Measurements from ENCODE around the gene RORB. TPM values are rescaled to one million over a fixed set of nuclear protein-coding genes. Genes with fewer than 3 reads are reported as not detected.

RORB gene
- polyA plus RNA-seq, 1 donor from 2014 or later, result 0.77 TPM

DNA sequence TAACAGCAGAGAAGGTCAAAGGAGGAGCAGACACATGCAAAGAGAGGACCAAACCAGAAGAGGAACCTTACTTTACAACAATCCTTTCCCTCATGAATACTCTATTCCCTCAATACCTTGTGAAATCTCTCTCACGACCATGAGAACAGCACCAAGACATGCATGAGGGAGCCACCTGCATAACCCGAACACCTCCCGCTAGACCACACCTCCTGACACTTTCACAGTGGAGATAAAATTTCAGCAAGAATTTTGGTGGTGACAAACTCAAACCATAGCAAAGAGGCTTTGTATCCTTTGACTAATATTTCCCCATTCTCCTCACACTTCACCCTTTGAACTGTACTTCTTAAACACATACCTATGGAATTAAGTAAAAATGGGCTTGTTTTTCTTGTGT lies 101.7 kb downstream of the RORB start:
- Histone ChIP-seq H2AFZ (ENCODE audit: low read depth, low read length) (no peak overlapping the region), H4K20me1 (ENCODE audit: insufficient read depth) (no peaks in the 10 kb centered on the region), H3K27ac (ENCODE audit: low read length) (no peak overlapping the region), H3K9me2 (ENCODE audit: insufficient read depth, low read length) (no peaks in the 10 kb centered on the region), H3K27me3 (ENCODE audit: insufficient read depth, low read depth, low read length) (no peaks in the 10 kb centered on the region), H3K36me3 (ENCODE audit: insufficient read depth, low read length) (no peaks in the 10 kb centered on the region), H3K9me3 (ENCODE audit: low read length) (no peaks in the 10 kb centered on the region), H3K79me2 (replicated peaks; ENCODE audit: insufficient read depth, low read length) (no peaks in the 10 kb centered on the region), H3K9ac (ENCODE audit: low read length) (no peak overlapping the region), H3K4me2 (ENCODE audit: low read length) (no peak overlapping the region), H3F3A (ENCODE audit: insufficient read depth, low read length, poor library complexity, severe bottlenecking) (no peaks in the 10 kb centered on the region), H3K4me3 (ENCODE audit: low read length) (no peak overlapping the region)
- no peak for TF ChIP-seq POLR2AphosphoS5 (IDR thresholded peaks at IDR 0.05)
- TF ChIP-seq EP300 (conservative IDR thresholded peaks at IDR 0.05; ENCODE audit: poor library complexity, severe bottlenecking), result no peak
- TF ChIP-seq, protein P1, sequence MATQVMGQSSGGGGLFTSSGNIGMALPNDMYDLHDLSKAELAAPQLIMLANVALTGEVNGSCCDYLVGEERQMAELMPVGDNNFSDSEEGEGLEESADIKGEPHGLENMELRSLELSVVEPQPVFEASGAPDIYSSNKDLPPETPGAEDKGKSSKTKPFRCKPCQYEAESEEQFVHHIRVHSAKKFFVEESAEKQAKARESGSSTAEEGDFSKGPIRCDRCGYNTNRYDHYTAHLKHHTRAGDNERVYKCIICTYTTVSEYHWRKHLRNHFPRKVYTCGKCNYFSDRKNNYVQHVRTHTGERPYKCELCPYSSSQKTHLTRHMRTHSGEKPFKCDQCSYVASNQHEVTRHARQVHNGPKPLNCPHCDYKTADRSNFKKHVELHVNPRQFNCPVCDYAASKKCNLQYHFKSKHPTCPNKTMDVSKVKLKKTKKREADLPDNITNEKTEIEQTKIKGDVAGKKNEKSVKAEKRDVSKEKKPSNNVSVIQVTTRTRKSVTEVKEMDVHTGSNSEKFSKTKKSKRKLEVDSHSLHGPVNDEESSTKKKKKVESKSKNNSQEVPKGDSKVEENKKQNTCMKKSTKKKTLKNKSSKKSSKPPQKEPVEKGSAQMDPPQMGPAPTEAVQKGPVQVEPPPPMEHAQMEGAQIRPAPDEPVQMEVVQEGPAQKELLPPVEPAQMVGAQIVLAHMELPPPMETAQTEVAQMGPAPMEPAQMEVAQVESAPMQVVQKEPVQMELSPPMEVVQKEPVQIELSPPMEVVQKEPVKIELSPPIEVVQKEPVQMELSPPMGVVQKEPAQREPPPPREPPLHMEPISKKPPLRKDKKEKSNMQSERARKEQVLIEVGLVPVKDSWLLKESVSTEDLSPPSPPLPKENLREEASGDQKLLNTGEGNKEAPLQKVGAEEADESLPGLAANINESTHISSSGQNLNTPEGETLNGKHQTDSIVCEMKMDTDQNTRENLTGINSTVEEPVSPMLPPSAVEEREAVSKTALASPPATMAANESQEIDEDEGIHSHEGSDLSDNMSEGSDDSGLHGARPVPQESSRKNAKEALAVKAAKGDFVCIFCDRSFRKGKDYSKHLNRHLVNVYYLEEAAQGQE (IDR thresholded peaks at IDR 0.05; ENCODE audit: borderline replicate concordance), result no peak
- TF ChIP-seq TAF1 (IDR thresholded peaks at IDR 0.05; ENCODE audit: low read depth), result no peak
- no peak for TF ChIP-seq SMC3 (conservative IDR thresholded peaks at IDR 0.05; ENCODE audit: poor library complexity)
- no peak for TF ChIP-seq RAD21 (conservative IDR thresholded peaks at IDR 0.05)
- no peak for TF ChIP-seq MXI1 (conservative IDR thresholded peaks at IDR 0.05; ENCODE audit: poor library complexity, severe bottlenecking)
- no peak for TF ChIP-seq EZH2 (IDR thresholded peaks at IDR 0.05; ENCODE audit: borderline replicate concordance, insufficient read depth, low read length, poor library complexity, severe bottlenecking)
- TF ChIP-seq, protein P2, sequence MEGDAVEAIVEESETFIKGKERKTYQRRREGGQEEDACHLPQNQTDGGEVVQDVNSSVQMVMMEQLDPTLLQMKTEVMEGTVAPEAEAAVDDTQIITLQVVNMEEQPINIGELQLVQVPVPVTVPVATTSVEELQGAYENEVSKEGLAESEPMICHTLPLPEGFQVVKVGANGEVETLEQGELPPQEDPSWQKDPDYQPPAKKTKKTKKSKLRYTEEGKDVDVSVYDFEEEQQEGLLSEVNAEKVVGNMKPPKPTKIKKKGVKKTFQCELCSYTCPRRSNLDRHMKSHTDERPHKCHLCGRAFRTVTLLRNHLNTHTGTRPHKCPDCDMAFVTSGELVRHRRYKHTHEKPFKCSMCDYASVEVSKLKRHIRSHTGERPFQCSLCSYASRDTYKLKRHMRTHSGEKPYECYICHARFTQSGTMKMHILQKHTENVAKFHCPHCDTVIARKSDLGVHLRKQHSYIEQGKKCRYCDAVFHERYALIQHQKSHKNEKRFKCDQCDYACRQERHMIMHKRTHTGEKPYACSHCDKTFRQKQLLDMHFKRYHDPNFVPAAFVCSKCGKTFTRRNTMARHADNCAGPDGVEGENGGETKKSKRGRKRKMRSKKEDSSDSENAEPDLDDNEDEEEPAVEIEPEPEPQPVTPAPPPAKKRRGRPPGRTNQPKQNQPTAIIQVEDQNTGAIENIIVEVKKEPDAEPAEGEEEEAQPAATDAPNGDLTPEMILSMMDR (IDR thresholded peaks at IDR 0.05; ENCODE audit: poor library complexity, severe bottlenecking), result no peak

DNA sequence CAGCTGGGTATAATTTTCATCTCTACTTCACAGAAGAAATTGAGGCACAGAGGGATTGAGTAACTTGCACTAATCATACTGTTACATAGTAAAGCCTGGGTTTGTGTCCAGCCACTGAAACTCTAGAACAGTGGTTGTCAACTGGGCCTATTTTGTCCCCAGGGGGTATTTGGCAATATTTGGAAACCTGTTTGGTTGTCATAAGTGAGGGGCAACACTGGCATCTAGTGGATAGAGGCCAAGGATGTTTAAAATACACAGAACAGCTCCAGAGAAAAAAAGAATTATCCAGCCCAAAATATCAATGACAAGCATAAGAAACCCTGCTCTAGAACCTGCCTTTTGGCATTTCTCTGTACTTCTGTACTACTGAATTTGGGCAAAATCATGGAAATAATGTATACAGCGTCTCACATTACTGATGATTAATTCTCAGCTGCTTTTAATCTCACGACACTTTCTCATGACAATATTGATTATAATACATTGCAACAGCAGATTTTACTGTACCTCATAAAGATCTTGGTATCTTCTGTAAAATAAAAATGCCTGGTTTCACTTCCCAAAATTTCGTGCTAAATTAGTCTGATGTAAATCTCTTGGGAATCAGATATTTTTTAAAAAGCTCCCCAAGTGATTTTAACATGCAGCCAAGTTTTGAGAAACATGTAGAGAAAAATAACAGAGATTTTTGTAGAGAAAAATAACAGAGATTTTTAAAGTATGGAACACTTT lies 112.7 kb downstream of the RORB start:
- H2AFZ ChIP-seq (ENCODE audit: low read depth, low read length), result no peak overlapping the region
- H3K4me2 ChIP-seq (ENCODE audit: low read length), result no peak overlapping the region
- no peak overlapping the region for H3K4me3 ChIP-seq (ENCODE audit: low read length)
- H3K36me3 ChIP-seq (ENCODE audit: insufficient read depth, low read length), result no peaks in the 10 kb centered on the region
- H3K9ac ChIP-seq (ENCODE audit: low read length), result no peak overlapping the region
- no peaks in the 10 kb centered on the region for H3K9me3 ChIP-seq (ENCODE audit: low read length)
- TF ChIP-seq, protein P1 (IDR thresholded peaks at IDR 0.05; ENCODE audit: borderline replicate concordance), result no peak
- no peak for TF ChIP-seq EZH2 (IDR thresholded peaks at IDR 0.05; ENCODE audit: borderline replicate concordance, insufficient read depth, low read length, poor library complexity, severe bottlenecking)
- no peak for TF ChIP-seq POLR2AphosphoS5 (IDR thresholded peaks at IDR 0.05)
- TF ChIP-seq TAF1 (IDR thresholded peaks at IDR 0.05; ENCODE audit: low read depth), result no peak
- no peak for TF ChIP-seq RAD21 (conservative IDR thresholded peaks at IDR 0.05)
- TF ChIP-seq, protein P2 (IDR thresholded peaks at IDR 0.05; ENCODE audit: poor library complexity, severe bottlenecking), result no peak
- no peak for TF ChIP-seq SMC3 (conservative IDR thresholded peaks at IDR 0.05; ENCODE audit: poor library complexity)
- TF ChIP-seq EP300 (conservative IDR thresholded peaks at IDR 0.05; ENCODE audit: poor library complexity, severe bottlenecking), result no peak
- TF ChIP-seq MXI1 (conservative IDR thresholded peaks at IDR 0.05; ENCODE audit: poor library complexity, severe bottlenecking), result no peak
- H4K20me1 ChIP-seq (ENCODE audit: insufficient read depth), result no peaks in the 10 kb centered on the region
- no peak overlapping the region for H3K27ac ChIP-seq (ENCODE audit: low read length)
- no peaks in the 10 kb centered on the region for H3F3A ChIP-seq (ENCODE audit: insufficient read depth, low read length, poor library complexity, severe bottlenecking)
- H3K27me3 ChIP-seq (ENCODE audit: insufficient read depth, low read depth, low read length), result no peaks in the 10 kb centered on the region
- H3K79me2 ChIP-seq (replicated peaks; ENCODE audit: insufficient read depth, low read length), result no peaks in the 10 kb centered on the region
- no peaks in the 10 kb centered on the region for H3K9me2 ChIP-seq (ENCODE audit: insufficient read depth, low read length)

All from neural cell (in vitro differentiated cells).